GM12872 (cell line): ENCODE results near the gene CTBP1.

Experiments
- CTCF ChIP-seq: IDR thresholded peaks from 3 replicates; pipeline ENCODE4 v1.5.1; 2011; ENCODE audit warnings: low read depth, mild to moderate bottlenecking, low read length, moderate library complexity; ENCODE audit not compliant: insufficient read depth

The CTBP1 gene

GRCh38 chr4:1277667-1278665 is 29.0 kb upstream of the CTBP1 start:
- TF ChIP-seq CTCF: peak; percentile 5; the same call in 1 of the 3 replicates

DNA sequence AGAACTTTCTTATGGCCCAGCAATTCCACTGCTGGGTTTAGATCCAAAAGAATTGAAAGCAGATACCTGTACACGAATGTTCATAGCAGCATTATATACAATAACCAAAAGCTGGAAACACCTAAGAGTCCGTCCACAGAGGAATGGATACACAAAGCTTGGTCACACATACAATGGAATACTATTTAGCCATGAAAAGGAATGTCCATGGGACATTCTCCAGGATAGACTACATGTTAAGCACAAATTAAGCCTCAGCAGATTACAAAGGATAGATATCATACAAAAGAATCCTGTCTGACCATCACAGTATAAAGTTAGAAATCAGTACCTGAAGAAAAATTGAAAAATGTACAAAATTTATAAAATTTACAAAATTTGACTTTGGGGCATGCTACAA is 28.1 kb upstream of the CTBP1 start:
- TF ChIP-seq CTCF: no peak

DNA sequence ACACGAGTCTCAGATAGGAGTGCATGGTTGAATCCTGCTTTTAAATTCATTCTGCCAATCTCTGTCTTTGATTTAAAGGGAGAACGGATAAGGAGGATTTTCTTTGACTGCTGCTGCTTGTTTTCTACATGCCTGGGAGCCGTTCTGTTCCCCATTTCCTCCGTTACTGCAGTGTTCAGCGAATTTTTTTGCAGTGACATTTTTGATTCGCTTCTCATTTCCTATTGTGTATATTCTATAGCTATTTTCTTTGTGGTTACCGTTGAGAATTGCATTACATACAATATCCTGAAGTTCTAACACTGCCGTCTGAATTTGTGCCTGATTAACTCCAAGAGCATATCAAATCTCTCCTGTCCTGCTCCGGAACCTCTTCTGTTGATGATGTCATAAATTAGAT is 25.9 kb upstream of the CTBP1 start:
- no peak for TF ChIP-seq CTCF

DNA sequence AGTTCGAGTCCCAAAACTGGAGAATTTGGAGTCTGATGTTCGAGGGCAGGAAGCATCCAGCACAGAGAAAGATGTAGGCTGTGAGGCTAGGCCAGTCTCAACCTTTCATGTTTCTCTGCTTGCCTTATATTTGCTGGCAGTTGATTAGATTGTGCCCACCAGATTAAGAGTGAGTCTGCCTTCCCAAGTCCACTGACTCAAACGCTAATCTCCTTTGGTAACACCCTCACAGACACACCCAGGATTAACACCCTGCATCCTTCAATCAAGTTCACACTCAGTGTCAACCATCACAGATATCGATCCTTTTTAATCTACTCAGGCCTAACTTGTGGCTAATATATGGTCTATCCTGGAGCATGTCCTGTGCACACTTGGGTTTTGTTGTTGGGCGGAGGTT is 22.8 kb upstream of the CTBP1 start:
- no peak for TF ChIP-seq CTCF

DNA sequence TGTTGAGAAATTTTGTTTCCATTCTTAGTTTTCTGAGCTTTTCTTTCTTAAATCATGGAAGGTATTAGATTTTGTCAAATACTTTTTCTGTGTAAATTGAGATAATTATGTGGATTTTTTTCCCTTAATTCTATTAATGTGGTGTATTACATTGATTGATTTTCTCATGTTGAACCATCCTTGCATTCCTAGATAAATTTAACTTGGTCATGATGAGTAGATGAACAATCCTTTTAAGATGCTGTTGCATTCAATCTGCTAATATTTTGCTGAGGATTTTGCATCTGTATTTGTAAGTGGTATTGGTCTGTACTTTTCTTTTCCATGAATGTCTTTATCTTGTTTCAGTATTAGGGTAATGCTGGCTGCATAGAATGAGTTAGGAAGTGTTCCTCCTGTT is 20.3 kb upstream of the CTBP1 start:
- TF ChIP-seq CTCF: no peak

DNA sequence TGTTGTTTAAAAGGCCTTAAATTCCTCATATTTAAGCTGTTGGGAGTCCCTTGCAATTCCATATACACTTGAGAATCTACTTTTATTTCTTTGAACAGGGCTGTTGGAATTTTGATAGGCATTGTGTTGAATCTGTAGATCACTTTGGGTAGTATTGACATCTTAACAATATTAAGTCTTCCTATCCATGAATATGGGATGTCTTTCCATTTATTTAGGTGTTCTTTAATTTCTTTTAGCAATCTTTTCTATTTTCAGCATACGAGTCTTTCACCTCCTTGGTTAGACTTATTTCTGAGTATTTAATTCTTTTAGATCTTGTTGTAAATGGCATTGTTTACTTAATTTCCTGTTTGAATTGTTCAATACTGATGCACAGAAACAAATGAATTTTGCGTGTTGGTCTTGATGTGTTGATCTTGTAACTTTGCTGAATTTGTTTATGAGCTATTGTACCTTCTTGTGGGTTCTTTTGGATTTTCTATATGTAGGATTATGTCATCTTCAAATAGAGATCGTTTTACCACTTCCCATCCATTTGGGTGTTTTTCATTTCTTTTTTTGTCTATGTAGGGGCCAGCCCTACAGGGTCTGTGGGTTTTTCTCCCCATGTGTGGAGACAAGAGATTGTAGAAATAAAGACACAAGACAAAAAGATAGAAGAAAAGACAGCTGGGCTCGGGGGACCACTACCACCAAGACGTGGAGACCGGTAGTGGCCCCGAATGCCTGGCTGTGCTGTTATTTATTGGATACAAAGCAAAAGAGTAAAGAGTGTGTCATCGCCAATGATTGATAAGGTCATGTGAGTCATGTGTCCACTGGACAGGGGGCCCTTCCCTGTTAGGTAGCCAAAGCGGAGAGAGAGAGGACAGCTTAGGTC is 18.2 kb upstream of the CTBP1 start:
- no peak for TF ChIP-seq CTCF

DNA sequence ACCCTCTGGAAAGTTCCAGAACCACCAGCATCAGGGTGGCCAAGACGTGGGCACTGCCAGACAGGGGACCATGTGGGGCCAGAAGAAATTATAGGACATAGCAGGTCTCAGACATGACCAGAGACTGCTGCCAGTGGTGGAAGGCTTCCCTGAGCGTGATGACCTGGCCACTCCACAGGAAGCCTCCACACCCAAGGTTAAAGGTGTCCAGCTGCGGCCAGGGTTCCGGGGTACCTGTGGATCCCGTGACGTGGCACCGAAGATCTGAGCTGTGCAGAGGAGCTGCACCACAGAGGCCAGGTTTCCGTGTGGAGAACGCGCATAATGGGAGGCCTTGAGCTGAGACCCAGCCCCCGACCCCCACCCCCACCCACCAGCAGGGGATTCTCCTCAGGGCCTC is 16.4 kb upstream of the CTBP1 start:
- TF ChIP-seq CTCF: no peak
